Testis (tissue), 3 donors: ENCODE data around the gene LRRD1. TPM values are rescaled to one million over a fixed set of nuclear protein-coding genes. Genes with fewer than 3 reads are reported as not detected.
"Not testable (repeated sequence)": the region's sequence is repeated elsewhere in the genome, so short reads cannot be mapped to it uniquely, and the experiment has no call there.

Experiments
- DNase-seq: peaks from one replicate; pipeline ENCODE4 v3.0.0-alpha.2; 2019
- H3K27ac ChIP-seq, 2 donors: fragments of 200-600 bp; sonication (generic); one replicate each; pipeline ENCODE4 v1.5.1; 2019
- H3K27me3 ChIP-seq: fragments of 200-600 bp; sonication (generic); one replicate; pipeline ENCODE4 v1.5.1; 2019
- H3K36me3 ChIP-seq: fragments of 200-600 bp; sonication (generic); one replicate; pipeline ENCODE4 v1.5.1; 2017; ENCODE audit warnings: low read depth; ENCODE audit errors: missing control alignments
- H3K4me1 ChIP-seq: fragments of 200-600 bp; sonication (generic); one replicate; pipeline ENCODE4 v1.5.1; 2019
- H3K4me3 ChIP-seq, 2 donors: fragments of 200-600 bp; sonication (generic); one replicate each; pipeline ENCODE4 v1.5.1; 2017 to 2019
- H3K9me3 ChIP-seq: fragments of 200-600 bp; sonication (generic); one replicate; pipeline ENCODE4 v1.5.1; 2017
- POLR2A ChIP-seq: fragments of 450-650 bp; IDR thresholded peaks from one replicate; pipeline ENCODE4 v1.6.1; 2017; ENCODE audit warnings: antibody characterized with exemption, mild to moderate bottlenecking, moderate library complexity
- WGBS, 2 donors: methylation state at CpG; one replicate each; pipeline ENCODE4 v1.1.5; 2018; 5-methylcytosine and 5-hydroxymethylcytosine counted together
- intact Hi-C: fragments of 100-400 bp; cut with DNase I; formaldehyde crosslinking; loops from one replicate; pipeline ENCODE4 v1.15.1; 2023; ENCODE audit warnings: low total_unique reads
- polyA plus RNA-seq: library from polyadenylated mRNA; stranded (reverse); fragments of 350-450 nt; fragmentation: Illumina TruSeq; extraction: RNeasy Lipid Tissue Mini Kit (QIAGEN cat#74804); gene quantifications from one replicate; pipeline ENCODE4 v1.2.3, GENCODE V29; 2014; ENCODE audit warnings: low read depth, low replicate concordance; ENCODE audit not compliant: insufficient read depth
- total RNA-seq, 2 donors: library from RNA; depleted of rRNA; stranded (reverse); fragments of >200 nt; gene quantifications; one replicate each; pipeline ENCODE4 v1.2.3, GENCODE V29; 2016
- TF ChIP-seq, protein P1 (sequence below), 3 experiments: fragments of 450-650 bp in 2 of 3; fragments of 200-600 bp in 1 of 3; sonication (generic) in 1 of 3; IDR thresholded peaks; one replicate each; pipeline ENCODE4 v1.5.1; 2016 to 2019; ENCODE audit warnings: antibody characterized with exemption in 3 of 3, mild to moderate bottlenecking in 2 of 3, moderate library complexity in 1 of 3

Gene LRRD1
- total and polyA plus RNA-seq, 3 donors from 2014 or later: 7.7 to 14.8 (median 8.7) TPM

- WGBS, 2 donors: 91 to 98% methylated on average over 3 of the region's 3 CpGs
- H3K27ac ChIP-seq: no peak overlapping the region
- no peaks in the 10 kb centered on the region for H3K27me3 ChIP-seq
- no peaks in the 10 kb centered on the region for H3K4me1 ChIP-seq
- DNase-seq: no peak
- no peak overlapping the region for H3K4me3 ChIP-seq
- intact Hi-C loops: no loop called here
- TF ChIP-seq, protein P1, sequence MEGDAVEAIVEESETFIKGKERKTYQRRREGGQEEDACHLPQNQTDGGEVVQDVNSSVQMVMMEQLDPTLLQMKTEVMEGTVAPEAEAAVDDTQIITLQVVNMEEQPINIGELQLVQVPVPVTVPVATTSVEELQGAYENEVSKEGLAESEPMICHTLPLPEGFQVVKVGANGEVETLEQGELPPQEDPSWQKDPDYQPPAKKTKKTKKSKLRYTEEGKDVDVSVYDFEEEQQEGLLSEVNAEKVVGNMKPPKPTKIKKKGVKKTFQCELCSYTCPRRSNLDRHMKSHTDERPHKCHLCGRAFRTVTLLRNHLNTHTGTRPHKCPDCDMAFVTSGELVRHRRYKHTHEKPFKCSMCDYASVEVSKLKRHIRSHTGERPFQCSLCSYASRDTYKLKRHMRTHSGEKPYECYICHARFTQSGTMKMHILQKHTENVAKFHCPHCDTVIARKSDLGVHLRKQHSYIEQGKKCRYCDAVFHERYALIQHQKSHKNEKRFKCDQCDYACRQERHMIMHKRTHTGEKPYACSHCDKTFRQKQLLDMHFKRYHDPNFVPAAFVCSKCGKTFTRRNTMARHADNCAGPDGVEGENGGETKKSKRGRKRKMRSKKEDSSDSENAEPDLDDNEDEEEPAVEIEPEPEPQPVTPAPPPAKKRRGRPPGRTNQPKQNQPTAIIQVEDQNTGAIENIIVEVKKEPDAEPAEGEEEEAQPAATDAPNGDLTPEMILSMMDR (IDR thresholded peaks at IDR 0.05): no peak
- no peak for TF ChIP-seq POLR2A
- H3K36me3 ChIP-seq: no peaks in the 10 kb centered on the region
- no peaks in the 10 kb centered on the region for H3K9me3 ChIP-seq
Observed at GRCh38 chr7:92221766-92222165, 42.8 kb upstream of the LRRD1 start.

- H3K9me3 ChIP-seq: no peaks in the 10 kb centered on the region
- H3K27ac ChIP-seq: no peak overlapping the region
- no peaks in the 10 kb centered on the region for H3K4me1 ChIP-seq
- no peak overlapping the region for H3K4me3 ChIP-seq
- 90 to 100% methylated on average over 1 of the region's 1 CpG for WGBS, 2 donors
- TF ChIP-seq, protein P1 (IDR thresholded peaks at IDR 0.05): no peak
- no peak for TF ChIP-seq POLR2A
- H3K36me3 ChIP-seq: no peaks in the 10 kb centered on the region
- no peak for DNase-seq
- intact Hi-C loops: no loop called here
- no peaks in the 10 kb centered on the region for H3K27me3 ChIP-seq
Observed at GRCh38 chr7:92206672-92207071, 27.7 kb upstream of the LRRD1 start.

DNA sequence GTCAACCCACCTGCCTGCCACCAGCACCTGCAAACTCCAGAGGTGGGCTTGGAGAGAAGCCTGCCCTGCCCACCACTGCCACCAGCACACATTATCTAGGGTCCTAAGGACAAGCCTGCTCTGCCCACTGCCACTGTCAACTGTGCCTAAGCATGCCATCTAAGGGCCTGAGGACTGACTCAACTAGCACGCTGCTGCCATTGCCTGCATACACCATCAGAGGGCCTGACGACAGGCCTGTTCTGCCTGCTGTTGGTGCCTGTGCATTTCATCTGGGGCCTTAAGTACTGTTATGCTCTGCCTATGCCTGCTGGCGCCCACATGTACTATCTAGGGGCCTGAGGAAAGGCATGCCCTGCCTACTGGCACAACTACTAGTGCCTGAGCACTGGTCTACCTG lies 27.0 kb upstream of the LRRD1 start:
- Histone ChIP-seq H3K9me3 (no peaks in the 10 kb centered on the region), H3K4me3 (no peak overlapping the region), H3K27me3 (no peaks in the 10 kb centered on the region), H3K4me1 (no peaks in the 10 kb centered on the region), H3K36me3 (no peaks in the 10 kb centered on the region), H3K27ac (no peak overlapping the region)
- DNase-seq: no peak
- TF ChIP-seq, protein P1 (IDR thresholded peaks at IDR 0.05): no peak
- no peak for TF ChIP-seq POLR2A
- 92 to 100% methylated on average over 2 to 3 of the region's 3 CpGs for WGBS, 2 donors
- intact Hi-C loops: no loop called here

DNA sequence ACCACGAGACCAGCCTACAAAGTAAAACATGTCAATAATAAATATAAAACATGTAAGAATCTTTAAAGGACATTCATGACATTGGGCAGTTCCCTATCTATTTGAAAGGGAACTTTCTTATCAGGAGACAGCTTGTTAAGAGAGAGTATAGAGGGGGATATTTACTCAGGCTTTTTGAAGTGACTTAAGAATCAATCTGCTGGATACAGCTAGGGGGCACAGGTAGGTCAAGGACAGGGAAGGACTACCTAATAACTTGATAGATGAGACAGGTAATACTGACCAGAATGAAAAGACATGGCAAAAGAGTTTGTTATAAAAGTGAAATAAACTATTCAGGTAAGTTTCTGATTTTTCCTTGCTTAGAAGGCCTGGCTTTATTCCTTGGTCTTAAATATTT lies 21.8 kb upstream of the LRRD1 start:
- no peaks in the 10 kb centered on the region for H3K4me1 ChIP-seq
- no peaks in the 10 kb centered on the region for H3K9me3 ChIP-seq
- no peak for TF ChIP-seq POLR2A
- TF ChIP-seq, protein P1 (IDR thresholded peaks at IDR 0.05): no peak
- no peak overlapping the region for H3K4me3 ChIP-seq
- no peak overlapping the region for H3K27ac ChIP-seq
- H3K27me3 ChIP-seq: no peaks in the 10 kb centered on the region
- DNase-seq: no peak
- intact Hi-C loops: no loop called here
- WGBS, 2 donors: 72 to 92% methylated on average over 1 of the region's 1 CpG
- H3K36me3 ChIP-seq: no peaks in the 10 kb centered on the region

GRCh38 chr7:92192326-92192725 lies 13.4 kb upstream of the LRRD1 start:
- H3K27ac ChIP-seq: no peak overlapping the region
- H3K4me1 ChIP-seq: no peaks in the 10 kb centered on the region
- WGBS, 2 donors: 93 to 94% methylated on average over 3 of the region's 3 CpGs
- intact Hi-C loops: no loop called here
- no peak for DNase-seq
- H3K4me3 ChIP-seq: no peak overlapping the region
- H3K27me3 ChIP-seq: no peaks in the 10 kb centered on the region
- TF ChIP-seq, protein P1 (IDR thresholded peaks at IDR 0.05): no peak
- no peak for TF ChIP-seq POLR2A
- no peaks in the 10 kb centered on the region for H3K36me3 ChIP-seq
- no peaks in the 10 kb centered on the region for H3K9me3 ChIP-seq

- not testable (repeated sequence) for DNase-seq
Observed at GRCh38 chr7:92189246-92189645, 10.3 kb upstream of the LRRD1 start.

GRCh38 chr7:92184294-92184693 lies 5.4 kb upstream of the LRRD1 start:
- H3K4me1 ChIP-seq, H3K36me3 ChIP-seq, H3K9me3 ChIP-seq, H3K27ac ChIP-seq, H3K27me3 ChIP-seq, H3K4me3 ChIP-seq, DNase-seq, intact Hi-C loops: not testable (repeated sequence)
- WGBS, 2 donors: 76 to 91% methylated on average over 1 of the region's 1 CpG

More at GRCh38 chr7:92189246-92189645, 10.3 kb upstream of the LRRD1 start:
- intact Hi-C loops, H3K4me1 ChIP-seq, H3K36me3 ChIP-seq, H3K27me3 ChIP-seq, H3K27ac ChIP-seq, H3K4me3 ChIP-seq, H3K9me3 ChIP-seq: not testable (repeated sequence)
- 94 to 98% methylated on average over 11 to 15 of the region's 15 CpGs for WGBS, 2 donors
